Neutrophil (primary cell): ENCODE results near the gene AKAP1.

Experiments
- H3K27ac ChIP-seq: fragments of 200-600 bp; sonication (generic); 2 replicates; pipeline ENCODE4 v1.5.1; 2016; ENCODE audit warnings: mild to moderate bottlenecking, moderate library complexity
- H3K27me3 ChIP-seq: fragments of 200-600 bp; sonication (generic); 2 replicates; pipeline ENCODE4 v1.6.0; 2016; ENCODE audit warnings: mild to moderate bottlenecking
- H3K36me3 ChIP-seq: fragments of 200-600 bp; sonication (generic); 2 replicates; pipeline ENCODE4 v1.5.1; 2017
- H3K4me1 ChIP-seq, 2 experiments: fragments of 200-600 bp in 1 of 2; sonication (generic) in 1 of 2; 1 replicate in 1 of 2; 2 replicates in 1 of 2; pipeline versions ENCODE4 v1.5.1 to v1.6.1; 2013 to 2016; ENCODE audit warnings: low read depth in 1 of 2, low read length in 1 of 2, mild to moderate bottlenecking in 1 of 2, moderate library complexity in 1 of 2; ENCODE audit not compliant: control insufficient read depth in 1 of 2, insufficient read depth in 1 of 2
- H3K4me3 ChIP-seq, 2 experiments: fragments of 200-600 bp in 1 of 2; sonication (generic) in 1 of 2; 1 replicate in 1 of 2; 2 replicates in 1 of 2; pipeline ENCODE4 v1.5.1; 2013 to 2016; ENCODE audit warnings: low read depth in 1 of 2, low read length in 1 of 2, mild to moderate bottlenecking in 1 of 2, moderate library complexity in 1 of 2
- H3K9me3 ChIP-seq: fragments of 200-600 bp; sonication (generic); 2 replicates; pipeline ENCODE4 v1.5.1; 2016
- CTCF ChIP-seq: fragments of 200-600 bp; sonication (generic); IDR thresholded peaks from 2 replicates; pipeline ENCODE4 v1.5.1; 2016; ENCODE audit warnings: antibody characterized with exemption

Gene AKAP1

DNA sequence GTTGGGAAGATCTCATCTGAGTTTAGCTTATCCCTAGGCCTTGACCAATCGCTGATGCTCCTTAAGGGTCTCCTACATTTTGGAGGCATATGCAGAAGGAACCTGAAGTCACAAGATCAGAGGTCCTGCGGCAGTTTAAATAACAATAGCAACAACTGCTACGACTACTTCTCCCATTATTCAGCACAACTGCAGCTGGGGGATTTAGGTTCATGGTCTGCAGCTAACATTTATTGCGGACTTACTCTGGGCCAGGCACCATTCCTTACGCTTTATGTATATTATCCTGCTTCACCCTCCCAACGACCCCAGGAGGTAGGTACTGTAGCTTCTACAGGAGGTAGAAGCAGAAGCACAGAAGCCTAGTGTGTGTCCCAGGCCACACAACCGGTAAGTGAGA is 59.5 kb downstream of the AKAP1 start:
- Histone ChIP-seq H3K4me3 (no peak overlapping the region), H3K9me3 (no peaks in the 10 kb centered on the region), H3K36me3 (no peaks in the 10 kb centered on the region), H3K27ac (no peak overlapping the region), H3K27me3 (no peaks in the 10 kb centered on the region), H3K4me1 (no peaks in the 10 kb centered on the region)
- no peak for TF ChIP-seq CTCF

DNA sequence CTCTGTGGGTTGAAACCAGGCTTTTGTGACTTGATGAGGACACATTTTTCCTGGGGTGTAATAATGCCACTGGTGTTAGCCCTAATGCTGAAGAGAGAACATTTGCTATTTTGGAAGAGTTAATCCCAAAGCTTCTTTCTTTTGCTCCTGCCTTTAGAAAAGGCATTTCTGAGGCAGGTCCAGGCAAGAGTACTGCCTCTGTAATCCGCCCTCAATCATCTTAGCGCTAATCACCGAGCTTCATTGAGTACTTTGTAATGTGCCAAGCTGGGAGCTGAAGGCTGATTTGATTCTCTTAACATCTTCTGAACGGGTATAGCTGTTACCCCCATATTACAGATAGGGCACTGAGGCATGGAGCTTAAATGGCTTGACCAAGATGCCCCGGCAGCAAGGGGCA is 60.3 kb downstream of the AKAP1 start:
- Histone ChIP-seq H3K9me3 (no peaks in the 10 kb centered on the region), H3K27me3 (no peaks in the 10 kb centered on the region), H3K4me1 (no peaks in the 10 kb centered on the region), H3K27ac (no peak overlapping the region), H3K4me3 (no peak overlapping the region), H3K36me3 (no peaks in the 10 kb centered on the region)
- no peak for TF ChIP-seq CTCF

- no peak overlapping the region for H3K27ac ChIP-seq
- H3K4me3 ChIP-seq, result no peak overlapping the region
- no peaks in the 10 kb centered on the region for H3K4me1 ChIP-seq
- no peak for TF ChIP-seq CTCF
- no peaks in the 10 kb centered on the region for H3K36me3 ChIP-seq
- no peaks in the 10 kb centered on the region for H3K27me3 ChIP-seq
- H3K9me3 ChIP-seq, result no peaks in the 10 kb centered on the region
These were observed 61.2 kb downstream of the AKAP1 start for GRCh38 chr17:57146273-57146672.

- H3K36me3 ChIP-seq, result no peaks in the 10 kb centered on the region
- H3K4me1 ChIP-seq, result peaks cover 6 to 11% of the 10 kb centered on the region in 2 experiments
- TF ChIP-seq CTCF, result no peak
- H3K9me3 ChIP-seq, result no peaks in the 10 kb centered on the region
- no peak overlapping the region for H3K27ac ChIP-seq
- H3K27me3 ChIP-seq, result peaks cover 7% of the 10 kb centered on the region
- no peak overlapping the region for H3K4me3 ChIP-seq
These were observed 66.8 kb downstream of the AKAP1 start for GRCh38 chr17:57151798-57152197.

GRCh38 chr17:57152967-57153528 is 68.0 kb downstream of the AKAP1 start:
- no peak overlapping the region for H3K27ac ChIP-seq
- H3K27me3 ChIP-seq, result peaks cover 7% of the 10 kb centered on the region
- no peaks in the 10 kb centered on the region for H3K9me3 ChIP-seq
- H3K36me3 ChIP-seq, result no peaks in the 10 kb centered on the region
- no peak overlapping the region for H3K4me3 ChIP-seq
- TF ChIP-seq CTCF, result no peak
- peaks cover 6 to 11% of the 10 kb centered on the region in 2 experiments for H3K4me1 ChIP-seq

DNA sequence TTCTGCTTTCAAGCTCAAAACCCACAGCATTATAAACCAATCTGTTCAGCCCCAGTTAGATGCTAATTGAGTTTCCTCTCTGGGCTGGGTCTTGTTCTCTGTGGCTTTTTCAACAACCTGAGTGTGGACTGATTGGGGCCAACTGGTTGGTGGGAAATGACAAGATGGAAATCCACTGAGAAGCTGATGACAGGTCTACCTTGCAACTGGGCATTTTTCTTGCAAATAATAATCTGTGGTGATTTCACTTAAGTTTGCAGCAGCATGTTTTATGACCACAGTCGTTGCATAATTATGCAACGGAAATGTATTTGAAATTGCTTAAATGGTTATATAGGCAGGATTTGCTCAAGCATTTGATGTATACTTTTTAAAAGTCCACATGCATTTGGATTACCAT is 69.9 kb downstream of the AKAP1 start:
- H3K27me3 ChIP-seq, result peaks cover 7% of the 10 kb centered on the region
- TF ChIP-seq CTCF, result no peak
- peaks cover 6 to 11% of the 10 kb centered on the region in 2 experiments for H3K4me1 ChIP-seq
- H3K4me3 ChIP-seq, result no peak overlapping the region
- H3K9me3 ChIP-seq, result no peaks in the 10 kb centered on the region
- no peaks in the 10 kb centered on the region for H3K36me3 ChIP-seq
- H3K27ac ChIP-seq, result no peak overlapping the region
